K562 (cell line): ENCODE measurements around the gene PRC1. TPM values are rescaled to one million over a fixed set of nuclear protein-coding genes. Genes with fewer than 3 reads are reported as not detected.

ENCODE experiments used
- MAFG ChIP-seq: fragments of 450-650 bp; conservative IDR thresholded peaks from 2 replicates; pipeline ENCODE4 v1.6.1; 2016; ENCODE audit warnings: missing genetic modification characterization, missing compliant biosample characterization
- MTA3 ChIP-seq: fragments of 450-650 bp; formaldehyde crosslinking; IDR thresholded peaks from 2 replicates; pipeline ENCODE4 v1.6.1; 2017; ENCODE audit warnings: mild to moderate bottlenecking, borderline replicate concordance
- NFIC ChIP-seq: fragments of 450-650 bp; IDR thresholded peaks from 2 replicates; pipeline ENCODE4 v1.6.1; 2017; ENCODE audit warnings: mild to moderate bottlenecking, inconsistent platforms
- RBM15 ChIP-seq: fragments of 200-400 bp; formaldehyde crosslinking; IDR thresholded peaks from 2 replicates; pipeline ENCODE4 v1.6.1; 2018; ENCODE audit warnings: mild to moderate bottlenecking, low read length, moderate library complexity; ENCODE audit not compliant: insufficient read depth
- TBP ChIP-seq: optimal IDR thresholded peaks from 2 replicates; pipeline ENCODE3; 2011; ENCODE audit warnings: low read depth, low read length, improper control_type of control experiment
- U2AF2 ChIP-seq: fragments of 200-400 bp; formaldehyde crosslinking; optimal IDR thresholded peaks from 2 replicates; pipeline ENCODE3; 2017; ENCODE audit warnings: low read depth, mild to moderate bottlenecking, low read length
- WHSC1 ChIP-seq: IDR thresholded peaks from one replicate; pipeline ENCODE4 v1.6.1; 2012; ENCODE audit warnings: low read length, control low read depth, inconsistent platforms
- ZC3H8 ChIP-seq: fragments of 450-650 bp; IDR thresholded peaks from 2 replicates; pipeline ENCODE4 v1.6.1; 2017
- ZFP1 ChIP-seq: fragments of 450-650 bp; formaldehyde crosslinking; IDR thresholded peaks from 2 replicates; pipeline ENCODE4 v1.4.0; 2020; ENCODE audit warnings: mild to moderate bottlenecking, mixed read lengths
- ZNF696 ChIP-seq: fragments of 250-450 bp; sonication (Bioruptor Pico); conservative IDR thresholded peaks from 2 replicates; pipeline ENCODE4 v1.4.0; 2020; ENCODE audit warnings: mild to moderate bottlenecking, moderate library complexity
- polyA plus RNA-seq, 8 experiments: library from polyadenylated mRNA; depleted of rRNA in 4 of 8; stranded (reverse) in 5 of 8; unstranded in 3 of 8; fragments of >200 nt; fragmentation: Nextera tagmentation in 2 of 8; fragmentation: Illumina TruSeq in 1 of 8; extraction: Ambion mirVana in 2 of 8; extraction: Trizol in 1 of 8; gene quantifications; 2 replicates each; pipeline versions ENCODE4 v1.2.1 to v1.2.3, GENCODE V29; 2011 to 2014; ENCODE audit warnings: inconsistent platforms in 1 of 8, missing spikeins in 1 of 8
- total RNA-seq, 7 experiments: library from RNA; depleted of rRNA in 6 of 7; stranded (reverse); fragments of >200 nt in 6 of 7; fragmentation: Illumina TruSeq in 2 of 7; extraction: Trizol in 2 of 7; gene quantifications; 2 replicates each; pipeline versions ENCODE4 v1.2.1 to v1.2.3, GENCODE V29; 2011 to 2021; ENCODE audit warnings: low replicate concordance in 1 of 7
- TF ChIP-seq, protein P1 (sequence below): fragments of 450-650 bp; conservative IDR thresholded peaks from 2 replicates; pipeline ENCODE4 v1.6.1; 2016; ENCODE audit warnings: missing genetic modification characterization, low read depth, mild to moderate bottlenecking, control low read depth, missing compliant biosample characterization
- TF ChIP-seq, protein P2 (sequence below): fragments of 200-800 bp; sonication (Bioruptor generic); IDR thresholded peaks from 2 replicates; pipeline ENCODE4 v1.6.1; 2017; ENCODE audit warnings: missing genetic modification characterization, missing compliant biosample characterization
- TF ChIP-seq, protein P3 (sequence below): fragments of 450-650 bp; IDR thresholded peaks from 2 replicates; pipeline ENCODE4 v1.7.0; 2016; ENCODE audit warnings: borderline replicate concordance
- TF ChIP-seq, protein P4 (sequence below): fragments of 450-650 bp; IDR thresholded peaks from 2 replicates; pipeline ENCODE4 v1.6.1; 2017; ENCODE audit warnings: antibody characterized with exemption, mild to moderate bottlenecking

Gene PRC1
- total and polyA plus RNA-seq, 9 of the 15 experiments (the other 6 are each of a cell fraction or from before 2014, with no cell fraction given) = 156 to 391 (median 240) TPM

GRCh38 chr15:90947577-90948357 lies 46.6 kb downstream of the PRC1 start (continued):
- TF ChIP-seq, protein P1, sequence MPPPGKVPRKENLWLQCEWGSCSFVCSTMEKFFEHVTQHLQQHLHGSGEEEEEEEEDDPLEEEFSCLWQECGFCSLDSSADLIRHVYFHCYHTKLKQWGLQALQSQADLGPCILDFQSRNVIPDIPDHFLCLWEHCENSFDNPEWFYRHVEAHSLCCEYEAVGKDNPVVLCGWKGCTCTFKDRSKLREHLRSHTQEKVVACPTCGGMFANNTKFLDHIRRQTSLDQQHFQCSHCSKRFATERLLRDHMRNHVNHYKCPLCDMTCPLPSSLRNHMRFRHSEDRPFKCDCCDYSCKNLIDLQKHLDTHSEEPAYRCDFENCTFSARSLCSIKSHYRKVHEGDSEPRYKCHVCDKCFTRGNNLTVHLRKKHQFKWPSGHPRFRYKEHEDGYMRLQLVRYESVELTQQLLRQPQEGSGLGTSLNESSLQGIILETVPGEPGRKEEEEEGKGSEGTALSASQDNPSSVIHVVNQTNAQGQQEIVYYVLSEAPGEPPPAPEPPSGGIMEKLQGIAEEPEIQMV (tag) = no peak
- TF ChIP-seq ZFP1 (CRISPR knock-in tag) = no peak
- peak; percentile 86 for TF ChIP-seq NFIC
- TF ChIP-seq MAFG (tag) = peak; percentile 57; the same call in 1 of the 2 replicates
- TF ChIP-seq, protein P2, sequence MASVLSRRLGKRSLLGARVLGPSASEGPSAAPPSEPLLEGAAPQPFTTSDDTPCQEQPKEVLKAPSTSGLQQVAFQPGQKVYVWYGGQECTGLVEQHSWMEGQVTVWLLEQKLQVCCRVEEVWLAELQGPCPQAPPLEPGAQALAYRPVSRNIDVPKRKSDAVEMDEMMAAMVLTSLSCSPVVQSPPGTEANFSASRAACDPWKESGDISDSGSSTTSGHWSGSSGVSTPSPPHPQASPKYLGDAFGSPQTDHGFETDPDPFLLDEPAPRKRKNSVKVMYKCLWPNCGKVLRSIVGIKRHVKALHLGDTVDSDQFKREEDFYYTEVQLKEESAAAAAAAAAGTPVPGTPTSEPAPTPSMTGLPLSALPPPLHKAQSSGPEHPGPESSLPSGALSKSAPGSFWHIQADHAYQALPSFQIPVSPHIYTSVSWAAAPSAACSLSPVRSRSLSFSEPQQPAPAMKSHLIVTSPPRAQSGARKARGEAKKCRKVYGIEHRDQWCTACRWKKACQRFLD (CRISPR knock-in tag) = no peak
- TF ChIP-seq, protein P3, sequence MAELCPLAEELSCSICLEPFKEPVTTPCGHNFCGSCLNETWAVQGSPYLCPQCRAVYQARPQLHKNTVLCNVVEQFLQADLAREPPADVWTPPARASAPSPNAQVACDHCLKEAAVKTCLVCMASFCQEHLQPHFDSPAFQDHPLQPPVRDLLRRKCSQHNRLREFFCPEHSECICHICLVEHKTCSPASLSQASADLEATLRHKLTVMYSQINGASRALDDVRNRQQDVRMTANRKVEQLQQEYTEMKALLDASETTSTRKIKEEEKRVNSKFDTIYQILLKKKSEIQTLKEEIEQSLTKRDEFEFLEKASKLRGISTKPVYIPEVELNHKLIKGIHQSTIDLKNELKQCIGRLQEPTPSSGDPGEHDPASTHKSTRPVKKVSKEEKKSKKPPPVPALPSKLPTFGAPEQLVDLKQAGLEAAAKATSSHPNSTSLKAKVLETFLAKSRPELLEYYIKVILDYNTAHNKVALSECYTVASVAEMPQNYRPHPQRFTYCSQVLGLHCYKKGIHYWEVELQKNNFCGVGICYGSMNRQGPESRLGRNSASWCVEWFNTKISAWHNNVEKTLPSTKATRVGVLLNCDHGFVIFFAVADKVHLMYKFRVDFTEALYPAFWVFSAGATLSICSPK = no peak
- TF ChIP-seq ZC3H8 = no peak
- TF ChIP-seq, protein P4, sequence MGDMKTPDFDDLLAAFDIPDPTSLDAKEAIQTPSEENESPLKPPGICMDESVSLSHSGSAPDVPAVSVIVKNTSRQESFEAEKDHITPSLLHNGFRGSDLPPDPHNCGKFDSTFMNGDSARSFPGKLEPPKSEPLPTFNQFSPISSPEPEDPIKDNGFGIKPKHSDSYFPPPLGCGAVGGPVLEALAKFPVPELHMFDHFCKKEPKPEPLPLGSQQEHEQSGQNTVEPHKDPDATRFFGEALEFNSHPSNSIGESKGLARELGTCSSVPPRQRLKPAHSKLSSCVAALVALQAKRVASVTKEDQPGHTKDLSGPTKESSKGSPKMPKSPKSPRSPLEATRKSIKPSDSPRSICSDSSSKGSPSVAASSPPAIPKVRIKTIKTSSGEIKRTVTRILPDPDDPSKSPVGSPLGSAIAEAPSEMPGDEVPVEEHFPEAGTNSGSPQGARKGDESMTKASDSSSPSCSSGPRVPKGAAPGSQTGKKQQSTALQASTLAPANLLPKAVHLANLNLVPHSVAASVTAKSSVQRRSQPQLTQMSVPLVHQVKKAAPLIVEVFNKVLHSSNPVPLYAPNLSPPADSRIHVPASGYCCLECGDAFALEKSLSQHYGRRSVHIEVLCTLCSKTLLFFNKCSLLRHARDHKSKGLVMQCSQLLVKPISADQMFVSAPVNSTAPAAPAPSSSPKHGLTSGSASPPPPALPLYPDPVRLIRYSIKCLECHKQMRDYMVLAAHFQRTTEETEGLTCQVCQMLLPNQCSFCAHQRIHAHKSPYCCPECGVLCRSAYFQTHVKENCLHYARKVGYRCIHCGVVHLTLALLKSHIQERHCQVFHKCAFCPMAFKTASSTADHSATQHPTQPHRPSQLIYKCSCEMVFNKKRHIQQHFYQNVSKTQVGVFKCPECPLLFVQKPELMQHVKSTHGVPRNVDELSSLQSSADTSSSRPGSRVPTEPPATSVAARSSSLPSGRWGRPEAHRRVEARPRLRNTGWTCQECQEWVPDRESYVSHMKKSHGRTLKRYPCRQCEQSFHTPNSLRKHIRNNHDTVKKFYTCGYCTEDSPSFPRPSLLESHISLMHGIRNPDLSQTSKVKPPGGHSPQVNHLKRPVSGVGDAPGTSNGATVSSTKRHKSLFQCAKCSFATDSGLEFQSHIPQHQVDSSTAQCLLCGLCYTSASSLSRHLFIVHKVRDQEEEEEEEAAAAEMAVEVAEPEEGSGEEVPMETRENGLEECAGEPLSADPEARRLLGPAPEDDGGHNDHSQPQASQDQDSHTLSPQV = peak; percentile 84
- 0 out of 2 replicates have a peak, but pooled peaks have one; percentile 46 for TF ChIP-seq MTA3
- peak; percentile 56 for TF ChIP-seq WHSC1
- no peak for TF ChIP-seq ZNF696
- TF ChIP-seq TBP = no peak
- no peak for TF ChIP-seq RBM15
- TF ChIP-seq U2AF2 = no peak
